HepG2 (cell line): Measurements from ENCODE around the gene GSDMA. TPM values are rescaled to one million over a fixed set of nuclear protein-coding genes. Genes with fewer than 3 reads are reported as not detected.
A peak's percentile ranks its signal among the peaks of the same experiment; 100 is the strongest.

Experiments
- EED ChIP-seq: sonication (generic); formaldehyde crosslinking; IDR thresholded peaks from 2 replicates; pipeline ENCODE4 v1.5.0; 2020; ENCODE audit warnings: mild to moderate bottlenecking, missing genetic modification reagents
- GATA4 ChIP-seq: sonication (generic); IDR thresholded peaks from 2 replicates; pipeline ENCODE4 v1.6.1; 2016; ENCODE audit warnings: antibody characterized with exemption, low read depth, borderline replicate concordance
- HES4 ChIP-seq: sonication (generic); formaldehyde crosslinking; IDR thresholded peaks from 2 replicates; pipeline ENCODE4 v1.9.0; 2021; ENCODE audit warnings: mild to moderate bottlenecking, missing genetic modification reagents, borderline replicate concordance
- HOXA3 ChIP-seq: sonication (generic); formaldehyde crosslinking; IDR thresholded peaks from 2 replicates; pipeline ENCODE4 v1.5.0; 2020; ENCODE audit warnings: missing genetic modification reagents
- KLF12 ChIP-seq: sonication (generic); formaldehyde crosslinking; IDR thresholded peaks from 2 replicates; pipeline ENCODE4 v1.4.0; 2020; ENCODE audit warnings: missing genetic modification reagents, borderline replicate concordance
- RXRB ChIP-seq: IDR thresholded peaks from 2 replicates; pipeline ENCODE4 v1.6.1; 2016; ENCODE audit warnings: borderline replicate concordance, missing genetic modification reagents, missing compliant biosample characterization
- ZFY ChIP-seq: sonication (generic); formaldehyde crosslinking; IDR thresholded peaks from 2 replicates; pipeline ENCODE4 v1.4.0; 2020; ENCODE audit warnings: missing genetic modification reagents
- ZNF644 ChIP-seq: IDR thresholded peaks from 2 replicates; pipeline ENCODE4 v1.6.1; 2016; ENCODE audit warnings: low read depth
- ZNF790 ChIP-seq: sonication (generic); formaldehyde crosslinking; IDR thresholded peaks from 2 replicates; pipeline ENCODE4 v1.8.0; 2022; ENCODE audit warnings: missing genetic modification reagents, mild to moderate bottlenecking, borderline replicate concordance
- ZSCAN20 ChIP-seq: sonication (generic); formaldehyde crosslinking; IDR thresholded peaks from 2 replicates; pipeline ENCODE4 v1.4.0; 2020; ENCODE audit warnings: missing genetic modification reagents, mild to moderate bottlenecking, borderline replicate concordance
- polyA plus RNA-seq, 8 experiments: library from polyadenylated mRNA; depleted of rRNA in 3 of 8; stranded (reverse) in 7 of 8; unstranded in 1 of 8; fragments of >200 nt; fragmentation: Illumina TruSeq in 4 of 8; extraction: Trizol in 4 of 8; gene quantifications; 2 replicates each; pipeline versions ENCODE4 v1.2.1 to v1.2.3, GENCODE V29; 2011 to 2016; ENCODE audit warnings: low read depth in 4 of 8, missing spikeins in 1 of 8, mixed read lengths in 1 of 8; ENCODE audit not compliant: insufficient read depth in 1 of 8
- total RNA-seq, 5 experiments: library from RNA; depleted of rRNA; stranded (reverse); fragments of >200 nt; fragmentation: Illumina TruSeq; extraction: Trizol; gene quantifications; 2 replicates each; pipeline ENCODE4 v1.2.3, GENCODE V29; 2016; ENCODE audit warnings: low read depth in 1 of 5
- TF ChIP-seq, protein P1 (sequence below): IDR thresholded peaks from 2 replicates; pipeline ENCODE4 v1.6.1; 2018; ENCODE audit warnings: missing genetic modification reagents
- TF ChIP-seq, protein P2 (sequence below): fragments of 450-650 bp; IDR thresholded peaks from 2 replicates; pipeline ENCODE4 v1.6.1; 2016
- TF ChIP-seq, protein P3 (sequence below): sonication (generic); formaldehyde crosslinking; IDR thresholded peaks from 2 replicates; pipeline ENCODE4 v1.9.0; 2021; ENCODE audit warnings: missing genetic modification reagents, borderline replicate concordance
- TF ChIP-seq, protein P4 (sequence below), 2 experiments: IDR thresholded peaks; 2 replicates each; pipeline ENCODE4 v1.6.1; 2011 to 2012; ENCODE audit warnings: low read length in 2 of 2, borderline replicate concordance in 1 of 2, low read depth in 1 of 2, mild to moderate bottlenecking in 1 of 2, moderate library complexity in 1 of 2
- TF ChIP-seq, protein P5 (sequence below): sonication (generic); formaldehyde crosslinking; IDR thresholded peaks from 2 replicates; pipeline ENCODE4 v1.4.0; 2020; ENCODE audit warnings: missing genetic modification reagents, mild to moderate bottlenecking, borderline replicate concordance
- TF ChIP-seq, protein P6 (sequence below): sonication (generic); formaldehyde crosslinking; IDR thresholded peaks from 2 replicates; pipeline ENCODE4 v1.5.1; 2020; ENCODE audit warnings: mild to moderate bottlenecking, missing genetic modification reagents, moderate library complexity

The GSDMA gene
- total and polyA plus RNA-seq, 2 of the 13 experiments (the other 11 are each of a cell fraction or from before 2014, with no cell fraction given), result not detected

DNA sequence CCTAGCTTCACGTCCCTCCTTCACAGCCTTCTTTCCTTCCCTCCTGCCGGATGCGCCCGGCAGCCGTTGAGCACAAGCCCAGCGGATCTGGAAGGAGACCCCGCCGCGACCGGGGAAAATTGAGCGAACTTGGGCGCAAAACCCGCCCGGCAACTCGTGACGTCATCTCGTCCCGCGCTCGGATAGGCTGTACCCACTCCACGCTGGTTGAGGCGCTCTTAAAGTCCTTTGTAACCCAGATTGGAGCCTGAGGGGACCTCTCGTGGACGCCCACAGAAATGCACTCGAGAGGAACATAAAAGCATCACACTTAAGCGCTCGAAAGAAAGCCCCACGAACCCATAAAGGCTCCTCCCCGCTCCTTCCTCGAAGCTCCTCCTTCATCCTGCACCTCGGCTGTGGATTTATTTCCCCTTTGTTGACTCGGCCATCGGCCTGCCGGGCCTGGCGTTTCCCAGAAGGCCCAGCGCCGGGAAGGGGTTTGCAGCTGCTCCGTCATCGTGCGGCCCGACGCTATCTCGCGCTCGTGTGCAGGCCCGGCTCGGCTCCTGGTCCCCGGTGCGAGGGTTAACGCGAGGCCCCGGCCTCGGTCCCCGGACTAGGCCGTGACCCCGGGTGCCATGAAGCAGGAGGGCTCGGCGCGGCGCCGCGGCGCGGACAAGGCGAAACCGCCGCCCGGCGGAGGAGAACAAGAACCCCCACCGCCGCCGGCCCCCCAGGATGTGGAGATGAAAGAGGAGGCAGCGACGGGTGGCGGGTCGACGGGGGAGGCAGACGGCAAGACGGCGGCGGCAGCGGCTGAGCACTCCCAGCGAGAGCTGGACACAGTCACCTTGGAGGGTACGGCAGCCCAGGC is 17.8 kb downstream of the GSDMA start, which contains the start of gene PSMD3 (continued):
- TF ChIP-seq, protein P1, sequence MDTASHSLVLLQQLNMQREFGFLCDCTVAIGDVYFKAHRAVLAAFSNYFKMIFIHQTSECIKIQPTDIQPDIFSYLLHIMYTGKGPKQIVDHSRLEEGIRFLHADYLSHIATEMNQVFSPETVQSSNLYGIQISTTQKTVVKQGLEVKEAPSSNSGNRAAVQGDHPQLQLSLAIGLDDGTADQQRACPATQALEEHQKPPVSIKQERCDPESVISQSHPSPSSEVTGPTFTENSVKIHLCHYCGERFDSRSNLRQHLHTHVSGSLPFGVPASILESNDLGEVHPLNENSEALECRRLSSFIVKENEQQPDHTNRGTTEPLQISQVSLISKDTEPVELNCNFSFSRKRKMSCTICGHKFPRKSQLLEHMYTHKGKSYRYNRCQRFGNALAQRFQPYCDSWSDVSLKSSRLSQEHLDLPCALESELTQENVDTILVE, result peak; percentile 98
- TF ChIP-seq GATA4 (peak; percentile 69; the same call in 1 of the 2 replicates), HOXA3 (CRISPR knock-in tag) (peak; percentile 93), RXRB (CRISPR knock-in tag) (peak; percentile 87), ZNF790 (CRISPR knock-in tag) (peak; percentile 89; the same call in 1 of the 2 replicates), HES4 (peak; percentile 88; the same call in 1 of the 2 replicates), ZNF644 (no peak), ZFY (CRISPR knock-in tag) (peak; percentile 100), ZSCAN20 (CRISPR knock-in tag) (peak; percentile 87), KLF12 (CRISPR knock-in tag) (peak; percentile 96), EED (CRISPR knock-in tag) (peak; percentile 62)
- TF ChIP-seq, protein P2, sequence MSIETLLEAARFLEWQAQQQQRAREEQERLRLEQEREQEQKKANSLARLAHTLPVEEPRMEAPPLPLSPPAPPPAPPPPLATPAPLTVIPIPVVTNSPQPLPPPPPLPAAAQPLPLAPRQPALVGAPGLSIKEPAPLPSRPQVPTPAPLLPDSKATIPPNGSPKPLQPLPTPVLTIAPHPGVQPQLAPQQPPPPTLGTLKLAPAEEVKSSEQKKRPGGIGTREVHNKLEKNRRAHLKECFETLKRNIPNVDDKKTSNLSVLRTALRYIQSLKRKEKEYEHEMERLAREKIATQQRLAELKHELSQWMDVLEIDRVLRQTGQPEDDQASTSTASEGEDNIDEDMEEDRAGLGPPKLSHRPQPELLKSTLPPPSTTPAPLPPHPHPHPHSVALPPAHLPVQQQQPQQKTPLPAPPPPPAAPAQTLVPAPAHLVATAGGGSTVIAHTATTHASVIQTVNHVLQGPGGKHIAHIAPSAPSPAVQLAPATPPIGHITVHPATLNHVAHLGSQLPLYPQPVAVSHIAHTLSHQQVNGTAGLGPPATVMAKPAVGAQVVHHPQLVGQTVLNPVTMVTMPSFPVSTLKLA, result peak; percentile 44; the same call in 1 of the 2 replicates
- TF ChIP-seq, protein P3, sequence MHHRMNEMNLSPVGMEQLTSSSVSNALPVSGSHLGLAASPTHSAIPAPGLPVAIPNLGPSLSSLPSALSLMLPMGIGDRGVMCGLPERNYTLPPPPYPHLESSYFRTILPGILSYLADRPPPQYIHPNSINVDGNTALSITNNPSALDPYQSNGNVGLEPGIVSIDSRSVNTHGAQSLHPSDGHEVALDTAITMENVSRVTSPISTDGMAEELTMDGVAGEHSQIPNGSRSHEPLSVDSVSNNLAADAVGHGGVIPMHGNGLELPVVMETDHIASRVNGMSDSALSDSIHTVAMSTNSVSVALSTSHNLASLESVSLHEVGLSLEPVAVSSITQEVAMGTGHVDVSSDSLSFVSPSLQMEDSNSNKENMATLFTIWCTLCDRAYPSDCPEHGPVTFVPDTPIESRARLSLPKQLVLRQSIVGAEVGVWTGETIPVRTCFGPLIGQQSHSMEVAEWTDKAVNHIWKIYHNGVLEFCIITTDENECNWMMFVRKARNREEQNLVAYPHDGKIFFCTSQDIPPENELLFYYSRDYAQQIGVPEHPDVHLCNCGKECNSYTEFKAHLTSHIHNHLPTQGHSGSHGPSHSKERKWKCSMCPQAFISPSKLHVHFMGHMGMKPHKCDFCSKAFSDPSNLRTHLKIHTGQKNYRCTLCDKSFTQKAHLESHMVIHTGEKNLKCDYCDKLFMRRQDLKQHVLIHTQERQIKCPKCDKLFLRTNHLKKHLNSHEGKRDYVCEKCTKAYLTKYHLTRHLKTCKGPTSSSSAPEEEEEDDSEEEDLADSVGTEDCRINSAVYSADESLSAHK (CRISPR knock-in tag), result peak; percentile 85; the same call in 1 of the 2 replicates
- TF ChIP-seq, protein P4, sequence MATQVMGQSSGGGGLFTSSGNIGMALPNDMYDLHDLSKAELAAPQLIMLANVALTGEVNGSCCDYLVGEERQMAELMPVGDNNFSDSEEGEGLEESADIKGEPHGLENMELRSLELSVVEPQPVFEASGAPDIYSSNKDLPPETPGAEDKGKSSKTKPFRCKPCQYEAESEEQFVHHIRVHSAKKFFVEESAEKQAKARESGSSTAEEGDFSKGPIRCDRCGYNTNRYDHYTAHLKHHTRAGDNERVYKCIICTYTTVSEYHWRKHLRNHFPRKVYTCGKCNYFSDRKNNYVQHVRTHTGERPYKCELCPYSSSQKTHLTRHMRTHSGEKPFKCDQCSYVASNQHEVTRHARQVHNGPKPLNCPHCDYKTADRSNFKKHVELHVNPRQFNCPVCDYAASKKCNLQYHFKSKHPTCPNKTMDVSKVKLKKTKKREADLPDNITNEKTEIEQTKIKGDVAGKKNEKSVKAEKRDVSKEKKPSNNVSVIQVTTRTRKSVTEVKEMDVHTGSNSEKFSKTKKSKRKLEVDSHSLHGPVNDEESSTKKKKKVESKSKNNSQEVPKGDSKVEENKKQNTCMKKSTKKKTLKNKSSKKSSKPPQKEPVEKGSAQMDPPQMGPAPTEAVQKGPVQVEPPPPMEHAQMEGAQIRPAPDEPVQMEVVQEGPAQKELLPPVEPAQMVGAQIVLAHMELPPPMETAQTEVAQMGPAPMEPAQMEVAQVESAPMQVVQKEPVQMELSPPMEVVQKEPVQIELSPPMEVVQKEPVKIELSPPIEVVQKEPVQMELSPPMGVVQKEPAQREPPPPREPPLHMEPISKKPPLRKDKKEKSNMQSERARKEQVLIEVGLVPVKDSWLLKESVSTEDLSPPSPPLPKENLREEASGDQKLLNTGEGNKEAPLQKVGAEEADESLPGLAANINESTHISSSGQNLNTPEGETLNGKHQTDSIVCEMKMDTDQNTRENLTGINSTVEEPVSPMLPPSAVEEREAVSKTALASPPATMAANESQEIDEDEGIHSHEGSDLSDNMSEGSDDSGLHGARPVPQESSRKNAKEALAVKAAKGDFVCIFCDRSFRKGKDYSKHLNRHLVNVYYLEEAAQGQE (IDR thresholded peaks at IDR 0.05; ENCODE audit: borderline replicate concordance in 1 of 2, low read depth in 1 of 2, low read length in 2 of 2), result peak in 1 of 2 experiments; percentile 59; a peak in 1 of 4 replicates
- TF ChIP-seq, protein P5, sequence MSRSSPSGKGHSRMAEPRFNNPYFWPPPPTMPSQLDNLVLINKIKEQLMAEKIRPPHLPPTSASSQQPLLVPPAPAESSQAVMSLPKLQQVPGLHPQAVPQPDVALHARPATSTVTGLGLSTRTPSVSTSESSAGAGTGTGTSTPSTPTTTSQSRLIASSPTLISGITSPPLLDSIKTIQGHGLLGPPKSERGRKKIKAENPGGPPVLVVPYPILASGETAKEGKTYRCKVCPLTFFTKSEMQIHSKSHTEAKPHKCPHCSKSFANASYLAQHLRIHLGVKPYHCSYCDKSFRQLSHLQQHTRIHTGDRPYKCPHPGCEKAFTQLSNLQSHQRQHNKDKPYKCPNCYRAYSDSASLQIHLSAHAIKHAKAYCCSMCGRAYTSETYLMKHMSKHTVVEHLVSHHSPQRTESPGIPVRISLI (CRISPR knock-in tag), result peak; percentile 24; the same call in 1 of the 2 replicates
- TF ChIP-seq, protein P6, sequence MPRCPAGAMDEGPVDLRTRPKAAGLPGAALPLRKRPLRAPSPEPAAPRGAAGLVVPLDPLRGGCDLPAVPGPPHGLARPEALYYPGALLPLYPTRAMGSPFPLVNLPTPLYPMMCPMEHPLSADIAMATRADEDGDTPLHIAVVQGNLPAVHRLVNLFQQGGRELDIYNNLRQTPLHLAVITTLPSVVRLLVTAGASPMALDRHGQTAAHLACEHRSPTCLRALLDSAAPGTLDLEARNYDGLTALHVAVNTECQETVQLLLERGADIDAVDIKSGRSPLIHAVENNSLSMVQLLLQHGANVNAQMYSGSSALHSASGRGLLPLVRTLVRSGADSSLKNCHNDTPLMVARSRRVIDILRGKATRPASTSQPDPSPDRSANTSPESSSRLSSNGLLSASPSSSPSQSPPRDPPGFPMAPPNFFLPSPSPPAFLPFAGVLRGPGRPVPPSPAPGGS (CRISPR knock-in tag), result peak; percentile 97
